Cerebellar cortex (tissue), 1 donor: Measurements from ENCODE around the gene LAMC1.
A peak's percentile ranks its signal among the peaks of the same experiment; 100 is the strongest.

ENCODE experiments used
- DNase-seq: peaks from one replicate; pipeline ENCODE4 v3.0.0-alpha.2; 2015; ENCODE audit warnings: low spot score

Gene LAMC1

GRCh38 chr1:183023146-183023600 is at the start of gene LAMC1:
Gene LAMC1, plus strand, starts transcription at chr1:183023420. Its CDS starts 297 bp downstream, at chr1:183023717.
- DNase-seq = peak; percentile 67

- no peak for DNase-seq
These were observed 48.6 kb upstream of the LAMC1 start for GRCh38 chr1:182974506-182975191.

GRCh38 chr1:182977480-182977879 is 45.7 kb upstream of the LAMC1 start:
- no peak for DNase-seq

GRCh38 chr1:182978151-182978853 is 44.9 kb upstream of the LAMC1 start:
- no peak for DNase-seq

- DNase-seq = no peak
These were observed 39.1 kb upstream of the LAMC1 start for GRCh38 chr1:182984138-182984537.

- no peak for DNase-seq
These were observed 38.6 kb upstream of the LAMC1 start for GRCh38 chr1:182984621-182985020.

GRCh38 chr1:182985876-182986275 is 37.3 kb upstream of the LAMC1 start:
- no peak for DNase-seq

GRCh38 chr1:182990413-182991144 is 32.6 kb upstream of the LAMC1 start:
- DNase-seq = no peak

- DNase-seq = no peak
These were observed 29.5 kb upstream of the LAMC1 start for GRCh38 chr1:182993746-182994145.

- DNase-seq = no peak
These were observed 27.3 kb upstream of the LAMC1 start for GRCh38 chr1:182995894-182996293.

- DNase-seq = no peak
These were observed 26.4 kb upstream of the LAMC1 start for GRCh38 chr1:182996816-182997215.

GRCh38 chr1:182998482-182998881 is 24.7 kb upstream of the LAMC1 start:
- DNase-seq = no peak

- no peak for DNase-seq
These were observed 22.9 kb upstream of the LAMC1 start for GRCh38 chr1:183000167-183000962.

- DNase-seq = no peak
These were observed 21.0 kb upstream of the LAMC1 start for GRCh38 chr1:183002267-183002666.

- DNase-seq = no peak
These were observed 20.4 kb upstream of the LAMC1 start for GRCh38 chr1:183002797-183003196.

- no peak for DNase-seq
These were observed 20.0 kb upstream of the LAMC1 start for GRCh38 chr1:183003203-183003602.

- DNase-seq = no peak
These were observed 19.1 kb upstream of the LAMC1 start for GRCh38 chr1:183004141-183004540.

- no peak for DNase-seq
These were observed 11.4 kb upstream of the LAMC1 start for GRCh38 chr1:183011859-183012258.

GRCh38 chr1:183012301-183012994 is 10.8 kb upstream of the LAMC1 start:
- DNase-seq = no peak

- no peak for DNase-seq
These were observed 4.0 kb upstream of the LAMC1 start for GRCh38 chr1:183019139-183019740.

GRCh38 chr1:183019860-183020259 is 3.4 kb upstream of the LAMC1 start:
- peak; percentile 40 for DNase-seq
